Kidney (tissue), 14 donors: ENCODE results near the gene RAP1GDS1. TPM values are rescaled to one million over a fixed set of nuclear protein-coding genes. Genes with fewer than 3 reads are reported as not detected.
"Not testable (repeated sequence)": the region's sequence is repeated elsewhere in the genome, so short reads cannot be mapped to it uniquely, and the experiment has no call there.

Experiments
- DNase-seq, 5 donors: peaks; one replicate each; pipeline ENCODE4 v3.0.0-alpha.2; 2013 to 2020
- FAIRE-seq: peaks from 2 replicates; lab custom pipeline; 2012; peaks lifted over from hg19 to GRCh38; lab: Jason Lieb, UNC
- H3K27ac ChIP-seq, 2 donors: one replicate each; pipeline ENCODE4 v1.7.0; 2013; ENCODE audit warnings: low read depth in 2 of 2, low read length in 2 of 2, inconsistent platforms in 1 of 2
- H3K27me3 ChIP-seq: one replicate; pipeline ENCODE4 v1.7.1; 2013; ENCODE audit warnings: low read length, inconsistent platforms; ENCODE audit not compliant: control insufficient read depth, insufficient read depth
- H3K36me3 ChIP-seq, 3 donors: one replicate each; pipeline versions ENCODE4 v1.7.0 to v1.7.1; 2013; ENCODE audit warnings: low read length in 3 of 3, control low read depth in 1 of 3, inconsistent platforms in 1 of 3; ENCODE audit not compliant: insufficient read depth in 3 of 3, control insufficient read depth in 2 of 3
- H3K4me1 ChIP-seq, 3 donors: one replicate each; pipeline versions ENCODE4 v1.7.0 to v1.7.1; 2013; ENCODE audit warnings: low read length in 3 of 3, inconsistent platforms in 1 of 3, low read depth in 1 of 3; ENCODE audit not compliant: control insufficient read depth in 2 of 3, insufficient read depth in 2 of 3
- H3K4me3 ChIP-seq, 3 donors: one replicate each; pipeline versions ENCODE4 v1.7.0 to v1.8.1; 2013; ENCODE audit warnings: low read length in 3 of 3, control low read depth in 1 of 3, inconsistent platforms in 1 of 3
- H3K9ac ChIP-seq, 3 donors: one replicate each; pipeline versions ENCODE4 v1.7.0 to v1.7.1; 2013; ENCODE audit warnings: low read length in 3 of 3, control low read depth in 1 of 3, inconsistent platforms in 1 of 3
- H3K9me3 ChIP-seq, 3 donors: one replicate each; pipeline versions ENCODE4 v1.7.0 to v1.7.1; 2013; ENCODE audit warnings: low read length in 3 of 3, control low read depth in 1 of 3, inconsistent platforms in 1 of 3; ENCODE audit not compliant: control insufficient read depth in 2 of 3, insufficient read depth in 1 of 3
- intact Hi-C: fragments of 100-400 bp; cut with DNase I; formaldehyde crosslinking; loops from one replicate; pipeline ENCODE4 v1.11.1; 2022
- polyA plus RNA-seq: library from polyadenylated mRNA; stranded (reverse); fragments of 350-450 nt; fragmentation: Illumina TruSeq; extraction: RNeasy Lipid Tissue Mini Kit (QIAGEN cat#74804); gene quantifications from one replicate; pipeline ENCODE4 v1.2.3, GENCODE V29; 2014; ENCODE audit warnings: low read depth, low replicate concordance; ENCODE audit not compliant: insufficient read depth
- total RNA-seq: library from RNA; stranded (reverse); fragmentation: NEBNext Ultra II Directional; extraction: Animal tissue kit (Norgen Biotek cat#: 25700); gene quantifications from one replicate; pipeline ENCODE4 v1.2.1, GENCODE V29; 2021
- TF ChIP-seq, protein P1 (sequence below): IDR thresholded peaks from 3 replicates; pipeline ENCODE4 v1.5.1; 2012; ENCODE audit warnings: mild to moderate bottlenecking, moderate library complexity, borderline replicate concordance; ENCODE audit not compliant: insufficient read depth; ENCODE audit errors: extremely low read depth
- donor health status: control.
- donor health status: control.
- donor health status: control.
- donor health status: control.
- donor health status: control.
- donor health status: DM: yes; HTN: yes; CAD: no.
- donor health status: Normal renal cell carcinoma (clear cell type).

The RAP1GDS1 gene
- total and polyA plus RNA-seq, 2 donors from 2014 or later: 23.0 to 42.2 TPM

DNA sequence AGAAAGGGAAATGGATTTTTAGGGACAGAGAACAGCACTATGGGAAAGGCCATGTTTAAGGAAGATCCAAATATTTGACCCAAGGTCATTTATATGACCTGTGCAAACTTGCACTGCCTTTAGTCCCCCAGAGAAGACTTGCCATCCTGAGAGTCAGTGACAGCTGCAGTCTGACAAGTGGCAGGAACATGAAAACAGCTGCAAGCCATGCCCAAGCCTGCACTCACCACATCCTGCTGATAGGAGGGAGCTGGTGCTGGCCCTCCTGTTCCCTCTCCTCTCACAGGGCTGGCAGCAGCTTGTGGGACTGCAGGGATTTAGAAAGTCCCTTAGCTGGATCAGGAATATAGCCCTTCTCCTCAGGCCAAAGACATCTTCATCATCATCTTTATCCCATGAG lies 187.7 kb downstream of the RAP1GDS1 start:
- FAIRE-seq (no peak), DNase-seq (no peak)
- intact Hi-C loops: no loop called here
- H3K9me3 ChIP-seq: no peaks in the 10 kb centered on the region
- no peak overlapping the region for H3K9ac ChIP-seq
- H3K27me3 ChIP-seq: no peaks in the 10 kb centered on the region
- H3K36me3 ChIP-seq: no peaks in the 10 kb centered on the region
- no peak overlapping the region for H3K4me3 ChIP-seq
- no peaks in the 10 kb centered on the region for H3K4me1 ChIP-seq
- H3K27ac ChIP-seq: no peak overlapping the region
- TF ChIP-seq, protein P1, sequence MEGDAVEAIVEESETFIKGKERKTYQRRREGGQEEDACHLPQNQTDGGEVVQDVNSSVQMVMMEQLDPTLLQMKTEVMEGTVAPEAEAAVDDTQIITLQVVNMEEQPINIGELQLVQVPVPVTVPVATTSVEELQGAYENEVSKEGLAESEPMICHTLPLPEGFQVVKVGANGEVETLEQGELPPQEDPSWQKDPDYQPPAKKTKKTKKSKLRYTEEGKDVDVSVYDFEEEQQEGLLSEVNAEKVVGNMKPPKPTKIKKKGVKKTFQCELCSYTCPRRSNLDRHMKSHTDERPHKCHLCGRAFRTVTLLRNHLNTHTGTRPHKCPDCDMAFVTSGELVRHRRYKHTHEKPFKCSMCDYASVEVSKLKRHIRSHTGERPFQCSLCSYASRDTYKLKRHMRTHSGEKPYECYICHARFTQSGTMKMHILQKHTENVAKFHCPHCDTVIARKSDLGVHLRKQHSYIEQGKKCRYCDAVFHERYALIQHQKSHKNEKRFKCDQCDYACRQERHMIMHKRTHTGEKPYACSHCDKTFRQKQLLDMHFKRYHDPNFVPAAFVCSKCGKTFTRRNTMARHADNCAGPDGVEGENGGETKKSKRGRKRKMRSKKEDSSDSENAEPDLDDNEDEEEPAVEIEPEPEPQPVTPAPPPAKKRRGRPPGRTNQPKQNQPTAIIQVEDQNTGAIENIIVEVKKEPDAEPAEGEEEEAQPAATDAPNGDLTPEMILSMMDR: no peak

GRCh38 chr4:98452091-98452490 lies 190.9 kb downstream of the RAP1GDS1 start:
- TF ChIP-seq, protein P1: no peak
- Histone ChIP-seq H3K9me3 (no peaks in the 10 kb centered on the region), H3K4me1 (no peaks in the 10 kb centered on the region), H3K4me3 (no peak overlapping the region), H3K9ac (no peak overlapping the region), H3K27me3 (no peaks in the 10 kb centered on the region), H3K27ac (no peak overlapping the region), H3K36me3 (no peaks in the 10 kb centered on the region)
- DNase-seq: no peak
- intact Hi-C loops: no loop called here
- FAIRE-seq: no peak

- H3K27me3 ChIP-seq, H3K9me3 ChIP-seq, H3K9ac ChIP-seq, FAIRE-seq, H3K4me3 ChIP-seq, H3K4me1 ChIP-seq, H3K27ac ChIP-seq, DNase-seq, intact Hi-C loops, H3K36me3 ChIP-seq: not testable (repeated sequence)
These were observed 196.2 kb downstream of the RAP1GDS1 start for GRCh38 chr4:98457422-98457821.

DNA sequence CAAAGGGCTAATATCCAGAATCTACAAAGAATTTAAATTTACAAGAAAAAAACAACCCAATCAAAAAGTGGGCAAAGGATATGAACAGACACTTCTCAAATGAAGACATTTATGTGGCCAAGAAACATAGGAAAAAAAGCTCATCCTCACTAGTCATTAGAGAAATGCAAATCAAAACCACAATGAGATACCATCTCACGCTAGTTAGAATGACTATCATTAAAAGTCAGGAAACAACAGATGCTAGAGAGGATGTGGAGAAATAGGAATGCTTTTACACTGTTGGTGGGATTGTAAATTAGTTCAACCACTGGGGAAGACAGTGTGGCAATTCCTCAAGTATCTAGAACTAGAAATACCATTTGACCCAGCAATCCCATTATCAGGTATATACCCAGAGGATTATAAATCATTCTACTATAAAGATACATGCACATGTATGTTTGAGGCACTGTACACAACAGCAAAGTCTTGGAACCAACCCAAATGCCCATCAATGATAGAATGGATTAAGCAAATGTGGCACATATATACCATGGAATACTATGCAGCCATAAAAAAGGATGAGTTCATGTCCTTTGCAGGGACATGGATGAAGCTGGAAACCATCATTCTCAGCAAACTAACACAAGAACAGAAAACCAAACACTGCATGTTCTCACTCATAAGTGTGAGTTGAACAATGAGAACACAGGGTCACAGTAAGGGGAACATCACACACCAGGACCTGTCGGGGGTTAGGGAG lies 200.1 kb downstream of the RAP1GDS1 start:
- H3K9me3 ChIP-seq, H3K27me3 ChIP-seq, H3K36me3 ChIP-seq, FAIRE-seq, DNase-seq, H3K27ac ChIP-seq, H3K4me3 ChIP-seq, intact Hi-C loops, H3K4me1 ChIP-seq, H3K9ac ChIP-seq: not testable (repeated sequence)
